GM18526 (cell line): Measurements from ENCODE around the gene PPT2.

Source experiments
- POLR2A ChIP-seq: IDR thresholded peaks from 3 replicates; pipeline ENCODE4 v1.6.1; 2011; ENCODE audit not compliant: insufficient read length; ENCODE audit errors: extremely low read depth

The PPT2 gene

GRCh38 chr6:32200711-32201475 is 47.0 kb downstream of the PPT2 start:
- no peak for TF ChIP-seq POLR2A

- TF ChIP-seq POLR2A = no peak
These were observed 48.2 kb downstream of the PPT2 start for GRCh38 chr6:32202186-32202585.

- no peak for TF ChIP-seq POLR2A
These were observed 49.7 kb downstream of the PPT2 start for GRCh38 chr6:32203426-32204267.

- TF ChIP-seq POLR2A = no peak
These were observed 50.4 kb downstream of the PPT2 start for GRCh38 chr6:32204268-32204715.

GRCh38 chr6:32208996-32209395 is 55.1 kb downstream of the PPT2 start:
- TF ChIP-seq POLR2A = no peak

GRCh38 chr6:32210191-32210601 is 56.3 kb downstream of the PPT2 start:
- no peak for TF ChIP-seq POLR2A

- TF ChIP-seq POLR2A = no peak
These were observed 58.3 kb downstream of the PPT2 start for GRCh38 chr6:32212076-32212760.
